GOT3 (cell line): ENCODE results near the gene TNFSF13.

ENCODE experiments used
- DNase-seq: peaks from one replicate; lab custom pipeline; 2025; ENCODE audit warnings: mixed read lengths; lab: John Stamatoyannopoulos, UW

Gene TNFSF13

GRCh38 chr17:7552621-7553051 lies 5.9 kb upstream of the TNFSF13 start:
- DNase-seq, result no peak

DNA sequence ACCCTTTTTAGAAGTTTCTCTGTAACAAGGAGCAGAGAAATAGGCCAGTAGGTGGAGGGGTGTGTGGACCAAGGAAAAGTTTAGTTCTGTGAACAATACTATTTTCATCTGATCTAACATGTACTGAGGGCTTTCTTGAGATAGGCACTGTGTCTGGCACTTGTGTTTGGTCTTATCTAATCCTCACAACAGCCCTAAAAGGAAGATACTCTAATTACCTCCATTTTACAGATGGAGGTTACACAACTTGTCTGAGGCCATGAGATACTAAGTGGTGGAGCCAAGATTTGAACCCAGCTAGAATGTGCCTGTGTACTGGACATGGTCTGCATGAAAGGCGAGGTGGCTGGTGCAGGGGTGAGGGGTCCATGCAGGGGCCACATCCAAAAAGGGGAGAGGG lies 5.2 kb upstream of the TNFSF13 start:
- no peak for DNase-seq

DNA sequence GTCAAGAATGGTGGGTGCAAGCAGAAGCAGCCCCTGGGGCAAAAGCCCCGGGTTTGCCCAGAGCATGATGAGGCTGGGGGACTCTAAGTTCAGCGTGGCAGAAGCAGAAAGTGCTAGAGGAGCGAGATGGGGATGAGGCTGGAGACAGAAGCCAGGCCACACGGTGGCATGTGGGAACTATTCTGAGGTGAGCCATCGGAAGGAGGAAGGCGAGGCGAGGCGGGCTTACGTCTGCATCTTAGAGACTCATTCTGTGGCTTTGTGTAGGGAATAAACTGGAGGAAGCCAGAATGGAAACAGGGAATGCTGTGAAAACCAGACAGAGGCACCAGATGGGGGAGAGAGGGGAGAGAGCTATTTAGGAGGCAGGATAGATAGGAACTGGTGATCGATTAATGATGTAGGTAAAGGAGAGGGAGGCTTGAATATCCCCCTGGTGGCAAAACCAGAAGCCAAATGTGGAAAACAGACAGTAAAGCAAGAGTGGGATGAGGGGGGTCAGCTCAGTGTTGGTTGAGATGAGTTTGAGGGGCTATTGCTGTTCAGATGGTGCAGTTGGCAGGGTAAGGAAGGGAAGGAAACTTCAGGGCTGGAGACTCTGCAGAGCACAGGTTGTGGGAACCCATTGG lies 3.1 kb upstream of the TNFSF13 start:
- no peak for DNase-seq

DNA sequence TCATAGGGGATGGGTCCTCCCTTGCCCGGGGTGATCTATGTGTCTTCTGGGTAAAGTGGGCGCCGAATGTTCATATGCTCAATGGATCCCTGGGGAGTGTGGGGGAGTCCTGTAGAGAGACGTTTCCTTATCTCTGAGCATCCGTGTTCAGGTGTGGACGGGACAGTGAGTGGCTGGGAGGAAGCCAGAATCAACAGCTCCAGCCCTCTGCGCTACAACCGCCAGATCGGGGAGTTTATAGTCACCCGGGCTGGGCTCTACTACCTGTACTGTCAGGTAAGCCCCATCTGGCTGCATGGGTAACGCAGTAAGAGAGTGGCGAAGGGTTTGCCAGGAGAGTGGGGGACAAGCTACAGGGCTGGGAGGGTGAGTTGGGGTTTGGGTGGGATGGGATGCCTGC lies 1.9 kb upstream of the TNFSF13 start:
- DNase-seq, result no peak

DNA sequence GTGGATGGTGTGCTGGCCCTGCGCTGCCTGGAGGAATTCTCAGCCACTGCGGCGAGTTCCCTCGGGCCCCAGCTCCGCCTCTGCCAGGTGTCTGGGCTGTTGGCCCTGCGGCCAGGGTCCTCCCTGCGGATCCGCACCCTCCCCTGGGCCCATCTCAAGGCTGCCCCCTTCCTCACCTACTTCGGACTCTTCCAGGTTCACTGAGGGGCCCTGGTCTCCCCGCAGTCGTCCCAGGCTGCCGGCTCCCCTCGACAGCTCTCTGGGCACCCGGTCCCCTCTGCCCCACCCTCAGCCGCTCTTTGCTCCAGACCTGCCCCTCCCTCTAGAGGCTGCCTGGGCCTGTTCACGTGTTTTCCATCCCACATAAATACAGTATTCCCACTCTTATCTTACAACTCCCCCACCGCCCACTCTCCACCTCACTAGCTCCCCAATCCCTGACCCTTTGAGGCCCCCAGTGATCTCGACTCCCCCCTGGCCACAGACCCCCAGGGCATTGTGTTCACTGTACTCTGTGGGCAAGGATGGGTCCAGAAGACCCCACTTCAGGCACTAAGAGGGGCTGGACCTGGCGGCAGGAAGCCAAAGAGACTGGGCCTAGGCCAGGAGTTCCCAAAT lies 1.3 kb upstream of the TNFSF13 start:
- no peak for DNase-seq

DNA sequence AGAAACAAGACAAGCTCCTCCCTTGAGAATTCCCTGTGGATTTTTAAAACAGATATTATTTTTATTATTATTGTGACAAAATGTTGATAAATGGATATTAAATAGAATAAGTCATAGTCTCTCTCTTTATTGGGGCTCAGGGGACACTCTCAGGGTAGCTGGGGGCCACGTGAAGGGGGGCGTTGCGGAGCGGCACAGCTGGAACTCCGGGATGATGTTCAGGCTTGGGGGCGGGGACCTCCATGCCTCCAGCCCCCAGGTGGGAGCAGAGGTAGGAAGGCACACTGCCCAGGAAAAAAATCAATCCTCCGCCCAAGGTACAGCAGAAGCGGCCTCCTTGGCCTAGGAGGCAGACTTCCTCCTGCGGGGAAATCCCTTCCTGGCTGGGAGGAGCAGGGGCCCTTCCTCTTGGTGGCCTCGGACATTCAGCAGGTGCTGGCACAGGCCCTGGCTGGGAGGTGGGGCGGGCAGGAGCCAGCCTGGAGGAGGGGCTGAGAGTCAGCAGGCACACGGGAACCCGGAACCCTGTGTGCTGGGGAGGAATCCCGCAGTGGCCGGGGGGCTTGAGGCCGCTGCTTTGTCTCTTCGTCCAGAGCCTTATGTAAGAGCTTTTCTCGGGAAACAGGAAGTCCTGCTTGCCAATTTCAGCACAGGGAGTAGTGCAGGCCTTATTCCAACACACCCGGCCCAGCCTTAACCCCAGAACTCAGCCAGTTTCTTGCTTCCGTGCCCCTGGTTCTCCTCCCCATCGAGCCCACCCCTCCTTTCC lies 591 bp upstream of the TNFSF13 start:
- DNase-seq, result no peak

GRCh38 chr17:7559320-7560171 lies 996 bp downstream of the TNFSF13 start:
- no peak for DNase-seq

DNA sequence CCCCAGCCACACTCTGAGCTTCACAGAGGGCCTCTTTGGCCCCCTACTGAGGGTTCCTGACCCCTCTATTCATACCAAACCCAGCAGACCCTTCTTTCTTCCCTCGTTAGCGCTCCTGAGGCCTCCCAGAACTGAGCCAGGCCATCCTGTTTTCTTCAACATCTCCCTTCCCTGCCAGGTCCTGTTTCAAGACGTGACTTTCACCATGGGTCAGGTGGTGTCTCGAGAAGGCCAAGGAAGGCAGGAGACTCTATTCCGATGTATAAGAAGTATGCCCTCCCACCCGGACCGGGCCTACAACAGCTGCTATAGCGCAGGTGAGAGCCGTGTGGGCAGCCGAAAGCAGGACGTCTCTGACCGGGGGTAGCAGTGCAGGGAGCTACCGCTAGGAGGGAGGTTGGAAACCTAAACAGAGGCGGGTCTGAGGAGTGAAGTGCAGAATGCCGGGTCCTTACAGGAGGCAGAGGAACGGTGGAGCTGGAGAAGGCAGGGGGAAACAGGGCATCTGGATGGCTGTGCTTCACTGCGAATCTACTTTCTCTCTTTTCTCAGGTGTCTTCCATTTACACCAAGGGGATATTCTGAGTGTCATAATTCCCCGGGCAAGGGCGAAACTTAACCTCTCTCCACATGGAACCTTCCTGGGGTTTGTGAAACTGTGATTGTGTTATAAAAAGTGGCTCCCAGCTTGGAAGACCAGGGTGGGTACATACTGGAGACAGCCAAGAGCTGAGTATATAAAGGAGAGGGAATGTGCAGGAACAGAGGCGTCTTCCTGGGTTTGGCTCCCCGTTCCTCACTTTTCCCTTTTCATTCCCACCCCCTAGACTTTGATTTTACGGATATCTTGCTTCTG lies 1.9 kb downstream of the TNFSF13 start:
- DNase-seq, result no peak

DNA sequence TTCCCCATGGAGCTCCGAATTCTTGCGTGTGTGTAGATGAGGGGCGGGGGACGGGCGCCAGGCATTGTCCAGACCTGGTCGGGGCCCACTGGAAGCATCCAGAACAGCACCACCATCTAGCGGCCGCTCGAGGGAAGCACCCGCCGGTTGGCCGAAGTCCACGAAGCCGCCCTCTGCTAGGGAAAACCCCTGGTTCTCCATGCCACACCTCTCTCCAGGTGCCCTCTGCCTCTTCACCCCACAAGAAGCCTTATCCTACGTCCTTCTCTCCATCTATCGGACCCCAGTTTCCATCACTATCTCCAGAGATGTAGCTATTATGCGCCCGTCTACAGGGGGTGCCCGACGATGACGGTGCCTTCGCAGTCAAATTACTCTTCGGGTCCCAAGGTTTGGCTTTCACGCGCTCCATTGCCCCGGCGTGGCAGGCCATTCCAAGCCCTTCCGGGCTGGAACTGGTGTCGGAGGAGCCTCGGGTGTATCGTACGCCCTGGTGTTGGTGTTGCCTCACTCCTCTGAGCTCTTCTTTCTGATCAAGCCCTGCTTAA lies 2.6 kb downstream of the TNFSF13 start:
- peak; percentile 67 for DNase-seq

DNA sequence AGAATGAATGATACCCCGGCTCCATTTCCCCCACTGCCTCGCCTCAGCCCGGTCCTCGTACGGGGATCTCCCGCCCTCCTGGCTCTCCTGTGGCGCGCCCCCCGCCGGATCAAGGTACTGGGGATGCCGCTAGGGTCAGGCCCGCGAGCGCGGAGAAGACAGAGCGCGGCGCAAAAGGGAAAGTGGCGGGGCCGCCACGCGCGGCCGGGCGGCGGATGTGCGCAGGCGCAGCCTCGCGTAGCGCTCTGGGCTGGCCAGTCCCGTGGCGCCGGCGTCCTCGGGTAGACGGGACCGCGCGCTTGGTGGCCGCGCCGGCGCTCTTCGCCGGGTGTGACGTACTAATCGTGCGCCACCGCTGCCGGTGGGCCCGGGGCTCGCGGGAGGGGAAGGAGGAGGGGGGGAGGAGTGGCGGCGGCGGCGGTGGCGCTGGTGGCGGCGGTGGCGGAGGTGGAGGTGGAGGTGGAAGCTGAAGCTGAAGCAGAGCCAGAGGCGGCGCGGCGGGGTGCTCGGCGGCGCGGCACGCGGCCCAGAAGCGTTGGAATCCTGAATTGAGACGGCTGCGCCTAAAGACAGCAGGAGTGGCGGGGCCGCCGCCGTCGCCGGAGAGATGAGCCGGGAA lies 3.1 kb downstream of the TNFSF13 start, which contains the start of gene SENP3:
Gene SENP3, plus strand, starts transcription at position 331 of the 619 bp plus-strand sequence. CDS start 1,158 bp downstream, outside the sequence.
- peak; percentile 60 for DNase-seq

DNA sequence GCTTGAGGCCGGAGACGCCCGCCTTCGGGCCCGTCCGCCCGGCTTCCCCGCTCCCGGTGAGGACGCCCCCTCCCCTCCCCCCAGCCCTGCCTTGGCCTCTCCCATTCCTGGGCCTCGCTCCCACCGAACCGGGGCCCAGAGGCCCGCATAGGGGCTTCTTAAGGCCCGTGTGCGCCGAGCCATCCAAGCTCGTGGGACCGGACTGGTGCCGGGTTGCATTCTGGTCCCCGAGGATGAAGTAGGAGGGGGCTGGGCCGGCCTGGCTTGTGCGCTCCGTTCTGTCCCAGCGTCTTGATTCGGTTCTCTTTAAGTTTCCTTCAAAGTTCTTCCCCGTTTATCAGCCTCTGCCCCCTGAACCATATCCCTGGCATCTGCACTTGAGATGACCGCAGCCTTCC lies 3.7 kb downstream of the TNFSF13 start:
- DNase-seq, result no peak

DNA sequence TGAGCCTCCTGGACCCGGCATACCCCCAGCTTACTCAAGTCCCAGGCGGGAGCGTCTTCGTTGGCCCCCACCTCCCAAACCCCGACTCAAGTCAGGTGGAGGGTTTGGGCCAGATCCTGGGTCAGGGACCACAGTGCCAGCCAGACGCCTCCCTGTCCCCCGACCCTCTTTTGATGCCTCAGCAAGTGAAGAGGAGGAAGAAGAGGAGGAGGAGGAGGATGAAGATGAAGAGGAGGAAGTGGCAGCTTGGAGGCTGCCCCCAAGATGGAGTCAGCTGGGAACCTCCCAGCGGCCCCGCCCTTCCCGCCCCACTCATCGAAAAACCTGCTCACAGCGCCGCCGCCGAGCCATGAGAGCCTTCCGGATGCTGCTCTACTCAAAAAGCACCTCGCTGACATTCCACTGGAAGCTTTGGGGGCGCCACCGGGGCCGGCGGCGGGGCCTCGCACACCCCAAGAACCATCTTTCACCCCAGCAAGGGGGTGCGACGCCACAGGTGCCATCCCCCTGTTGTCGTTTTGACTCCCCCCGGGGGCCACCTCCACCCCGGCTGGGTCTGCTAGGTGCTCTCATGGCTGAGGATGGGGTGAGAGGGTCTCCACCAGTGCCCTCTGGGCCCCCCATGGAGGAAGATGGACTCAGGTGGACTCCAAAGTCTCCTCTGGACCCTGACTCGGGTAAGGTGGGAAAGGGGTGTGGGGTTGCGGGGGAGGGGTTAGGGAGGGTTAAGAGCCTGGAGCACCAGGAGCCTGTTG lies 4.7 kb downstream of the TNFSF13 start:
- DNase-seq, result no peak

GRCh38 chr17:7569571-7569970 lies 11.0 kb downstream of the TNFSF13 start:
- DNase-seq, result no peak

GRCh38 chr17:7570351-7570750 lies 11.8 kb downstream of the TNFSF13 start:
- DNase-seq, result no peak

GRCh38 chr17:7572338-7572587 lies 13.7 kb downstream of the TNFSF13 start:
- DNase-seq, result no peak

- DNase-seq, result peak; percentile 99
Measured at GRCh38 chr17:7572588-7573323, 14.2 kb downstream of the TNFSF13 start.

GRCh38 chr17:7573324-7574080 lies 15.0 kb downstream of the TNFSF13 start:
- peak; percentile 28 for DNase-seq

- no peak for DNase-seq
Measured at GRCh38 chr17:7574176-7574953, 15.8 kb downstream of the TNFSF13 start.
